CD14-positive monocyte (primary cell): ENCODE data around the gene PYROXD2. TPM values are rescaled to one million over a fixed set of nuclear protein-coding genes. Genes with fewer than 3 reads are reported as not detected.

Experiments used
- DNase-seq, 3 donors: peaks; one replicate each; pipeline ENCODE4 v3.0.0-alpha.2; 2011 to 2022
- H2AFZ ChIP-seq: 2 replicates; pipeline ENCODE4 v1.6.0; 2012; ENCODE audit warnings: mild to moderate bottlenecking, low read depth, low read length, inconsistent platforms; ENCODE audit not compliant: insufficient read depth, poor library complexity, severe bottlenecking
- H3K27ac ChIP-seq, 2 donors: 1 replicate in 1 of 2; 2 replicates in 1 of 2; pipeline ENCODE4 v1.5.1; 2012 to 2013; ENCODE audit warnings: low read length in 2 of 2, control low read depth in 1 of 2, inconsistent platforms in 1 of 2, low read depth in 1 of 2, mild to moderate bottlenecking in 1 of 2
- H3K27me3 ChIP-seq, 2 donors: one replicate each; pipeline versions ENCODE4 v1.6.0 to v1.6.1; 2011 to 2013; ENCODE audit warnings: low read length in 2 of 2; ENCODE audit not compliant: control insufficient read depth in 2 of 2, insufficient read depth in 2 of 2
- H3K36me3 ChIP-seq, 2 donors: replicated peaks in 1 of 2; 1 replicate in 1 of 2; 2 replicates in 1 of 2; pipeline versions ENCODE4 v1.5.1 to v1.6.1; 2012 to 2013; ENCODE audit warnings: low read length in 2 of 2, control low read depth in 1 of 2, inconsistent platforms in 1 of 2, mild to moderate bottlenecking in 1 of 2; ENCODE audit not compliant: insufficient read depth in 2 of 2, control insufficient read depth in 1 of 2
- H3K4me1 ChIP-seq, 2 donors: 1 replicate in 1 of 2; 2 replicates in 1 of 2; pipeline versions ENCODE4 v1.5.1 to v1.6.1; 2012 to 2013; ENCODE audit warnings: low read length in 2 of 2, control low read depth in 1 of 2, inconsistent platforms in 1 of 2, mild to moderate bottlenecking in 1 of 2, moderate library complexity in 1 of 2; ENCODE audit not compliant: insufficient read depth in 2 of 2, control insufficient read depth in 1 of 2
- H3K4me2 ChIP-seq: replicated peaks from 2 replicates; pipeline ENCODE3; 2012; ENCODE audit warnings: low read length, moderate library complexity, mild to moderate bottlenecking; ENCODE audit not compliant: poor library complexity, severe bottlenecking; ENCODE audit errors: extremely low read depth
- H3K4me3 ChIP-seq, 3 experiments: fragments of 200-600 bp in 1 of 3; sonication (generic) in 1 of 3; replicated peaks in 1 of 3; 1 replicate in 2 of 3; 2 replicates in 1 of 3; pipeline ENCODE4 v1.5.1; 2011 to 2013; ENCODE audit warnings: low read length in 3 of 3, mild to moderate bottlenecking in 3 of 3, control low read depth in 2 of 3, low read depth in 2 of 3, inconsistent platforms in 1 of 3, moderate library complexity in 1 of 3
- H3K79me2 ChIP-seq: 2 replicates; pipeline ENCODE4 v1.6.0; 2012; ENCODE audit warnings: mild to moderate bottlenecking, control low read depth, inconsistent platforms, low read length, moderate library complexity; ENCODE audit not compliant: insufficient read depth
- H3K9ac ChIP-seq: 2 replicates; pipeline ENCODE4 v1.6.0; 2017; ENCODE audit warnings: low read length, mild to moderate bottlenecking; ENCODE audit not compliant: insufficient read depth, poor library complexity, severe bottlenecking
- H3K9me3 ChIP-seq, 2 donors: replicated peaks in 1 of 2; 1 replicate in 1 of 2; 2 replicates in 1 of 2; pipeline versions ENCODE4 v1.5.1 to v1.6.1; 2012 to 2013; ENCODE audit warnings: low read length in 2 of 2, control low read depth in 1 of 2; ENCODE audit not compliant: control insufficient read depth in 1 of 2, insufficient read depth in 1 of 2
- H4K20me1 ChIP-seq: 2 replicates; pipeline ENCODE4 v1.6.0; 2012; ENCODE audit warnings: mild to moderate bottlenecking, low read length, control low read depth, moderate library complexity; ENCODE audit not compliant: insufficient read depth
- H3K27ac Mint-ChIP-seq, 7 donors: one replicate each; pipeline ENCODE4 v1.8.0; 2020; ENCODE audit warnings: mild to moderate bottlenecking in 7 of 7, mixed read lengths in 7 of 7, moderate library complexity in 6 of 7, inconsistent platforms in 2 of 7
- H3K27me3 Mint-ChIP-seq, 3 donors: one replicate each; pipeline ENCODE4 v1.8.0; 2021 to 2022; ENCODE audit warnings: low read depth in 3 of 3, mild to moderate bottlenecking in 3 of 3, mixed read lengths in 3 of 3, moderate library complexity in 3 of 3, inconsistent platforms in 1 of 3
- H3K36me3 Mint-ChIP-seq, 2 donors: one replicate each; pipeline ENCODE4 v1.8.0; 2020; ENCODE audit warnings: mixed read lengths in 2 of 2, inconsistent platforms in 1 of 2, mild to moderate bottlenecking in 1 of 2
- H3K4me1 Mint-ChIP-seq: one replicate; pipeline ENCODE4 v1.8.0; 2020; ENCODE audit warnings: mild to moderate bottlenecking, mixed read lengths
- H3K4me3 Mint-ChIP-seq, 2 donors: one replicate each; pipeline ENCODE4 v1.8.0; 2020; ENCODE audit warnings: mild to moderate bottlenecking in 2 of 2, mixed read lengths in 2 of 2, moderate library complexity in 1 of 2
- H3K9me3 Mint-ChIP-seq, 7 donors: one replicate each; pipeline ENCODE4 v1.8.0; 2020 to 2022; ENCODE audit warnings: mixed read lengths in 7 of 7, mild to moderate bottlenecking in 6 of 7, moderate library complexity in 6 of 7, inconsistent platforms in 2 of 7
- WGBS: methylation state at CpG from one replicate; pipeline ENCODE4 v1.1.5; 2013; ENCODE audit warnings: missing lambda C conversion rate; ENCODE audit not compliant: insufficient coverage; 5-methylcytosine and 5-hydroxymethylcytosine counted together
- intact Hi-C, 2 donors: fragments of 100-400 bp; cut with micrococcal nuclease; formaldehyde crosslinking; loops; one replicate each; pipeline versions ENCODE4 v1.15.0 to v1.15.1; 2023
- polyA plus RNA-seq, 3 donors: library from polyadenylated mRNA; depleted of rRNA in 1 of 3; unstranded in 2 of 3; stranded (reverse) in 1 of 3; fragments of 300-500 nt in 2 of 3; fragments of >200 nt in 1 of 3; fragmentation: Illumina TruSeq in 2 of 3; gene quantifications; 1 replicate in 2 of 3; 2 replicates in 1 of 3; pipeline ENCODE4 v1.2.3, GENCODE V29; 2012 to 2021
- small RNA-seq: library from RNA; depleted of rRNA; stranded (forward); fragments of <200 nt; gene quantifications from one replicate; pipeline ENCODE3, GENCODE V24; 2012; ENCODE audit warnings: low read depth; ENCODE audit not compliant: insufficient read length
- TF ChIP-seq, protein P1 (sequence below): fragments of 200-600 bp; IDR thresholded peaks from one replicate; pipeline ENCODE4 v1.8.0; 2022; ENCODE audit warnings: antibody characterized with exemption, mild to moderate bottlenecking

PYROXD2 gene
- polyA plus RNA-seq, 3 donors = 0.27 to 21.6 (median 1.00) TPM

DNA sequence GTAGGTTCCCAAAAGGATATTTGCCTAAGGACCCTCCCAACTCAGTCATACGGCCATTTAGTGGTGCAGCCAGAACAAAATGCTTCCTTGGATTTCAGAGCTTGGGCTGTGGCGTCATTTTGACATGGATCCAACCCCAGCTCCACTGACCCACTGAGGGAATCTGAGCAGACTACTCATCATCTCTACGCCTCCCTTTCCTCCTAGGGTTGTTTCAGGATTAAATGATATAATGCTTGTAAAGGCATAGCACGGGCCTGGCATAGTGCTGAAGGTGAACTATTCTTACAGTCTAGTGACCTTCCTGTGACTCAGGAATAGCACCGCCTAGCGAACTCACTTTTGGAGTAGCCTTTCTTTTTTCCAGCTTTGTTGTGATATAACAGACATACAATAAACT, 76.7 kb downstream of the PYROXD2 start:
- Mint-ChIP-seq H3K4me1 (peaks cover 8% of the 10 kb centered on the region), H3K27ac (no peak overlapping the region)
- intact Hi-C loops = loop anchor here (10.0 kb wide), 2 partner anchors 74 to 164 kb away; partner anchors contain the start of gene LOXL4 (in 1 of the 2)

GRCh38 chr10:98337484-98337883, 77.5 kb downstream of the PYROXD2 start:
- Histone ChIP-seq H3K4me3 (no peak overlapping the region), H3K9me3 (no peaks in the 10 kb centered on the region), H3K4me1 (no peaks in the 10 kb centered on the region), H3K27me3 (no peaks in the 10 kb centered on the region), H3K79me2 (no peaks in the 10 kb centered on the region), H3K4me2 (no peak overlapping the region), H2AFZ (no peak overlapping the region), H3K27ac (no peak overlapping the region), H3K9ac (no peak overlapping the region), H3K36me3 (no peaks in the 10 kb centered on the region), H4K20me1 (no peaks in the 10 kb centered on the region)
- H3K9me3 Mint-ChIP-seq = no peaks in the 10 kb centered on the region
- H3K27me3 Mint-ChIP-seq = peaks cover 4 to 15% (median 7%) of the 10 kb centered on the region in 3 donors
- no peak overlapping the region for H3K27ac Mint-ChIP-seq
- intact Hi-C loops = loop anchor here (10.0 kb wide), 2 partner anchors 73 to 163 kb away; partner anchors contain the start of gene LOXL4 (in 1 of the 2)
- H3K4me3 Mint-ChIP-seq = no peak overlapping the region
- no peak for DNase-seq
- TF ChIP-seq, protein P1, sequence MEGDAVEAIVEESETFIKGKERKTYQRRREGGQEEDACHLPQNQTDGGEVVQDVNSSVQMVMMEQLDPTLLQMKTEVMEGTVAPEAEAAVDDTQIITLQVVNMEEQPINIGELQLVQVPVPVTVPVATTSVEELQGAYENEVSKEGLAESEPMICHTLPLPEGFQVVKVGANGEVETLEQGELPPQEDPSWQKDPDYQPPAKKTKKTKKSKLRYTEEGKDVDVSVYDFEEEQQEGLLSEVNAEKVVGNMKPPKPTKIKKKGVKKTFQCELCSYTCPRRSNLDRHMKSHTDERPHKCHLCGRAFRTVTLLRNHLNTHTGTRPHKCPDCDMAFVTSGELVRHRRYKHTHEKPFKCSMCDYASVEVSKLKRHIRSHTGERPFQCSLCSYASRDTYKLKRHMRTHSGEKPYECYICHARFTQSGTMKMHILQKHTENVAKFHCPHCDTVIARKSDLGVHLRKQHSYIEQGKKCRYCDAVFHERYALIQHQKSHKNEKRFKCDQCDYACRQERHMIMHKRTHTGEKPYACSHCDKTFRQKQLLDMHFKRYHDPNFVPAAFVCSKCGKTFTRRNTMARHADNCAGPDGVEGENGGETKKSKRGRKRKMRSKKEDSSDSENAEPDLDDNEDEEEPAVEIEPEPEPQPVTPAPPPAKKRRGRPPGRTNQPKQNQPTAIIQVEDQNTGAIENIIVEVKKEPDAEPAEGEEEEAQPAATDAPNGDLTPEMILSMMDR = no peak
- 80% methylated on average over 3 of the region's 8 CpGs for WGBS
- H3K4me1 Mint-ChIP-seq = peaks cover 8% of the 10 kb centered on the region
- H3K36me3 Mint-ChIP-seq = no peaks in the 10 kb centered on the region

More for the DNA sequence above, 76.7 kb downstream of the PYROXD2 start:
- TF ChIP-seq, protein P1 = no peak
- Mint-ChIP-seq H3K9me3 (no peaks in the 10 kb centered on the region), H3K27me3 (peaks cover 4 to 19% (median 5%) of the 10 kb centered on the region in 3 donors), H3K36me3 (no peaks in the 10 kb centered on the region), H3K4me3 (no peak overlapping the region)
- H4K20me1 ChIP-seq = no peaks in the 10 kb centered on the region
- no peaks in the 10 kb centered on the region for H3K79me2 ChIP-seq
- no peak overlapping the region for H3K9ac ChIP-seq
- H3K4me2 ChIP-seq = no peak overlapping the region
- no peaks in the 10 kb centered on the region for H3K36me3 ChIP-seq
- no peaks in the 10 kb centered on the region for H3K4me1 ChIP-seq
- no peaks in the 10 kb centered on the region for H3K9me3 ChIP-seq
- WGBS = 100% methylated on average over 1 of the region's 6 CpGs
- H3K4me3 ChIP-seq = no peak overlapping the region
- DNase-seq = no peak
- no peaks in the 10 kb centered on the region for H3K27me3 ChIP-seq
- H3K27ac ChIP-seq = no peak overlapping the region
- H2AFZ ChIP-seq = no peak overlapping the region

Small RNA genes lying within 50 kb of the gene (small RNA-seq; reads per million reads assigned to genes)
- gene MIR4685 = not detected

Other genes with a start within 250 kb of the PYROXD2 start
- under 1 TPM in 2 of 3 donors, not detected in 1; 0.03 to 0.05 TPM for gene LOXL4, start 147.0 kb downstream of the PYROXD2 start, polyA plus RNA-seq
- 100 to 1,000 TPM in 1 of 3 donors, 10 to 100 TPM in 2; 73.0 to 135 (median 85.2) TPM for gene HPS1, start 31.8 kb upstream of the PYROXD2 start, polyA plus RNA-seq